HL-60 (cell line): ENCODE measurements around the gene ITGA3.

Experiments
- CTCF ChIP-seq: IDR thresholded peaks from one replicate; pipeline ENCODE4 v1.5.1; 2011; ENCODE audit warnings: low read length, control low read depth, inconsistent platforms; ENCODE audit not compliant: insufficient read depth
- POLR2AphosphoS5 ChIP-seq: IDR thresholded peaks from 2 replicates; pipeline ENCODE4 v1.6.1; 2012; ENCODE audit warnings: low read depth
- SPI1 ChIP-seq: IDR thresholded peaks from 2 replicates; pipeline ENCODE4 v1.6.1; 2012; ENCODE audit warnings: low read depth, mild to moderate bottlenecking, borderline replicate concordance

- no peak for TF ChIP-seq POLR2AphosphoS5
- peak; percentile 89 for TF ChIP-seq SPI1
- no peak for TF ChIP-seq CTCF
These were observed 34.9 kb upstream of the ITGA3 start for GRCh38 chr17:50020841-50021599.
